GM12801 (cell line): ENCODE results near the gene KATNB1.

Source experiments
- TF ChIP-seq, protein P1 (sequence below): IDR thresholded peaks from one replicate; pipeline ENCODE4 v1.5.1; 2011; ENCODE audit warnings: control low read depth; ENCODE audit not compliant: insufficient read length; ENCODE audit errors: extremely low read depth

The KATNB1 gene

DNA sequence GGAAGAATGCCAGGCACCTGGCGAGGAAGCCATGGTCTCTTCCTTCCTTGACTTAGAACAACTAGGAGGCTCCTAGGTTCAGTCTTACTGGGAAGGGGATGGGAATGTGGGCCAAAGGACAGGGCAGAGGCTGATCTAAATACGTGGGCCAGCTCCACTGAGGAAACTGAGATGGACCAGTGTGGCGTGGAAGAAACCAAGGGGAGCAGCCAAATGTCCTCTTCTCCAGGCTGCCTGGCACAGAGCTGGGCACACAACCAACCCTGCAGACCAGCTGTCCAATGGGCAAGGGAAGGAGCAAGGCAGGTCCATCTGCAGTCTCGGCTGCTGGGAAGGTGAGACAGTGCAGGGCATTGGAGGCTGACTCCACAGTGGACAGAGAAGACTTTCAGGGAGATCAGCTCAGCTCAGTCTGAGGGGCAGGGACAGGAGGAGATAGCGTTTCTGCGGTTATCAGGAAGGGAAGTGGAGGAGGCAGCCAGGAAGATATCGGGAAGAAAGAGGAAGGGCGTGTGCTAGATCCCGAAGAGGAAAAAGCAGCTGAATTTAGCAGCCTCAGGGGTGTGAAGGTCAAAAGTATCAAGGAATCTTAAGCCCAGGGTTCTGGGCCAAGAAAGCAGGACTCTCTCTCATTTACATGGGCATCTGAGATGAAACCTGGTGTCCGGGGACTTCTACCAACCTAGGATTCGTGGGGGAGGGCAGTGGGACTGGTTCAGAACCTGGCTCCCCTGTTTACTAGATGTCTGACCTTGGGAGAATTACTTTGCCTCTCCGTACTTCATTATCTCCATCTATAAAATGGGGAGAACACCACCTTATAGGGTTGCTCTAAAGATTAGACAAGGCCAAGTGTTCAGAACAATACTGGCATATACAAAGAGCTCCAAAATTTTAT lies 64.9 kb downstream of the KATNB1 start:
- TF ChIP-seq, protein P1, sequence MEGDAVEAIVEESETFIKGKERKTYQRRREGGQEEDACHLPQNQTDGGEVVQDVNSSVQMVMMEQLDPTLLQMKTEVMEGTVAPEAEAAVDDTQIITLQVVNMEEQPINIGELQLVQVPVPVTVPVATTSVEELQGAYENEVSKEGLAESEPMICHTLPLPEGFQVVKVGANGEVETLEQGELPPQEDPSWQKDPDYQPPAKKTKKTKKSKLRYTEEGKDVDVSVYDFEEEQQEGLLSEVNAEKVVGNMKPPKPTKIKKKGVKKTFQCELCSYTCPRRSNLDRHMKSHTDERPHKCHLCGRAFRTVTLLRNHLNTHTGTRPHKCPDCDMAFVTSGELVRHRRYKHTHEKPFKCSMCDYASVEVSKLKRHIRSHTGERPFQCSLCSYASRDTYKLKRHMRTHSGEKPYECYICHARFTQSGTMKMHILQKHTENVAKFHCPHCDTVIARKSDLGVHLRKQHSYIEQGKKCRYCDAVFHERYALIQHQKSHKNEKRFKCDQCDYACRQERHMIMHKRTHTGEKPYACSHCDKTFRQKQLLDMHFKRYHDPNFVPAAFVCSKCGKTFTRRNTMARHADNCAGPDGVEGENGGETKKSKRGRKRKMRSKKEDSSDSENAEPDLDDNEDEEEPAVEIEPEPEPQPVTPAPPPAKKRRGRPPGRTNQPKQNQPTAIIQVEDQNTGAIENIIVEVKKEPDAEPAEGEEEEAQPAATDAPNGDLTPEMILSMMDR: no peak

DNA sequence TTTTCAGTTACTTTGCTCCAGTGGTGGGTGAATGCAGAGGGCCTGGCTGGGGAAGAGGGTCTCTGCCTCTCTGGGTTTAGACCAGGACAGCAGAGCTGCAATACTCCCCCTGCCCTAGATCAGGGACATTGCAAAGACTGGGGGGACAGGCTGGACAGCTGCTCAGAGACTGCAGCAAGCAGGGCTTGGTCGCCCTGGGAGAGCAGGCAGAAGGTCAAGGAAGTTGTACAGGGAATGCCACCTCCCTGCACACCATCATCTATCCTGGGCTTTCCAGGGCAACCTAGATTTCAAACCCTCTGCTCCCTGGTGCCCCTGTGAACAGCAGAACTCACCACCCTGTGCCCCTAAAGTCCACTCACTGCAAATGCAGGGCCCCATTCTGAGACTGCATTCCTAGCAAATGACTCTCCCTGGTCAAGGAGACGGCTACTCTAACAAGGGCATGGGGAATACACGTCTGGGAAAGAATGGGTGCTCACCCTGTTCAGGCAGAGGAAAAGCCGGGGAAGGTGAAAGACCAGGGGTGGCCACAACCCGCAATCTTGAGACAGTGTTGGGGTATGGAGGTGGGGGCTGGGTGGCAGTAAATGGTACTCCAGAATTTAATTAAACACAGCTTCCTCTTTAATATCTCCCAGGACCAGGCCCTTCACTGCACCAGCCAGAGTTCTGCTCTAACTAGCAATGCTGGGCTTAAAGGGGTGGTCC lies 65.7 kb downstream of the KATNB1 start:
- TF ChIP-seq, protein P1: no peak

DNA sequence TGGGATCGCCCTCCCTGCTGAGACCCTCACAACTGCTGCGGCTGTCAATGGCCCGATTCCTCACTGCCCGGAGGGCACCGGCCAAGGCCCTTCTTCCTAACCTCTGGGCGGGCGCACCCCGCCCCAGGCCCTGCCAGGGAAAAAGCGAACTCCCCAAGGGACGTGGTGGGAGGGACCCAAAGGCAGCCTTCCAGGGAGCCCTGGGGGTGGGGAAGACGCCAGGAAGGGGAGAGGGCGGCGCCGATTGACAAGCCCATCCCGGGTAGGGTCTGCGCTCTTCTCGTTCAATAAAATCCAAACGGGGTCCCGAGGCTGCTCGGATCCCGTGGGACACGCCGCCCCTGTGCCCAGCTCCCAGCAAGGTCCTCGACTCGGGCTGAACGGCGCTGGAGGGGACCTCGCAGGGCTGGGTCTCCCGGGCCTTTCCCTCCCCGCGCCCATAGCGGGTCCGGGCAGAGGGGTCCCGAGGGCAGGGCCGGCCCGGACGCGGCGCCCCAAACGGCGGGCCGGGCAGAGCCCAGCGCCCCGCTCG lies 66.3 kb downstream of the KATNB1 start:
- TF ChIP-seq, protein P1: no peak

DNA sequence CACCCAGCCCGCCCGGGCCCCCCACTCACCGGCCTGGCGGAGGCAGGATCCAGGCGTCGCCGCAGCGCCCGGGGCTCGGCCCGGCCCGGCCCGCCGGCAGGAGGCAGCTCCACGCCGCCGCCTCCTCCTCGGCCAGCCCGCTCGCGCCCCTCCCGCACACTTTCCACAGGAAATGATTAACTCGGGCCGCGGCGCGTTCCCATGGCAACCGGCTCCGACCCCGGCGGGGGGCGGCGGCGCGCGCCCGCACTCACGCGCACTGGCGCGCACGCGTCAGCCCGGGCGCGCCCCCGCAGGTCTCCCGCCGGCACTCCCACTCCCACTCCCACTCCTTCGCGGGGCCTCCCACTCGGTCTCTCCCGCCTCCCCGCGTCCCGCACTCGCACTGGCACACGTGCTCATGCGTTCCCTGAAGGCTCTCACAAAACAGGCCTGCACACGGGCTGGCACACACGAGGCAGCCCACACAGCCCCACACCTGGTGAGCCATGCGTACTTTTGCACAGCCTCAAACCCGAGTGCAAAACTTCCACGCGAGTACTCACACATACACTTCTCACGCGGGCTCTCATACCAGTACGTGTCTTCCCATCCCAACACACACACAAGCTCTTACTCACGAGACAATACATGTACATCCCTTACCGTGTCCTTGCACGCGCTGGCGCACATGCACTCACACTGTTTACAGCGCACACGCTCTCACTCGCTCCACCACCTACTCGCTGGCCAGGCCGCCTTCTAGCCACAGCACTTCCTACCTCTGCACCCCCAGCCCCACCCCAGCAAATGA lies 67.0 kb downstream of the KATNB1 start, which contains the start of gene KIFC3:
Gene KIFC3, minus strand, starts transcription at position 151 of the 793 bp plus-strand sequence. CDS start 4,248 bp downstream, outside the sequence.
- TF ChIP-seq, protein P1: no peak

DNA sequence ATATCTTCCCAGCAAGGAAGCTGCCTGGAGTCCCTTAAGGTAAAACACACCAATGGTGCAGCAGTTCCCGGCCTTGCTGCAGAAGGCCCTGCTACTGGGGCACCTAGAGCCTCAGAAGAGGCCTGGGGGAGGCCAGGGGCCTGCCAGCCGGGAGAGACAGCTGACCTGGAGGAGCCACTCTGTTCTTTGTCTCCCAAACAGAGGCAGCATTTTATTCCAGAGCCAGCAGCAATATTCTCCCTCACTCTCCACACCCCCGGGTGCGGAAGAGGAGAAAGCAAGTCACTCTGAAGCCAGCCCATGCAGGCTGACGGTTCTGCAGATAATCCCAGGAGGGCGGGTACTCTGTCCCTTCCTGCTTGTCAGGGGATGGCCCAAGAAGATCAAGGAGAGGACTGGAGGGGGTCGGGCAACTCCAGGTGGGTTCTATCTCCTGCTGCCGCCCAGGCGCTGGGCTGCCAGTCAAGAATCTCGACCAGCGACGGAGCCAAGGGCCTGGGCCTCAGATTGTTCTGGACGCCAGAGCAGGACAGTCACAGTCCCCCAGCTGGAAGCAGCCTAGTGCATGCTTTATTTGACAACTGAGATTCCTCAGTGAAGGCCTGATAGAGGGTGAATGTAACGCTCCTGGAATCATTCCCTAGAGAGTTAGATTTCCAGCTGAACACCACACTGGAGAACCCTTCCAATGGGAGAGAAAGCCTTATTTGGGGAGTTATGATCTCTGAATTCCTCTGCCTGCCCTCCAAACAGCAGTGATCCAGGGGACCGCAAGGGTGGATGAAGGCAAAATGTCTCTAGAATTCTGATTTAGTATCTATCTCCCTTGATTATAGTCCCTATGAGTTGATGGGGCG lies 67.8 kb downstream of the KATNB1 start:
- TF ChIP-seq, protein P1: no peak

DNA sequence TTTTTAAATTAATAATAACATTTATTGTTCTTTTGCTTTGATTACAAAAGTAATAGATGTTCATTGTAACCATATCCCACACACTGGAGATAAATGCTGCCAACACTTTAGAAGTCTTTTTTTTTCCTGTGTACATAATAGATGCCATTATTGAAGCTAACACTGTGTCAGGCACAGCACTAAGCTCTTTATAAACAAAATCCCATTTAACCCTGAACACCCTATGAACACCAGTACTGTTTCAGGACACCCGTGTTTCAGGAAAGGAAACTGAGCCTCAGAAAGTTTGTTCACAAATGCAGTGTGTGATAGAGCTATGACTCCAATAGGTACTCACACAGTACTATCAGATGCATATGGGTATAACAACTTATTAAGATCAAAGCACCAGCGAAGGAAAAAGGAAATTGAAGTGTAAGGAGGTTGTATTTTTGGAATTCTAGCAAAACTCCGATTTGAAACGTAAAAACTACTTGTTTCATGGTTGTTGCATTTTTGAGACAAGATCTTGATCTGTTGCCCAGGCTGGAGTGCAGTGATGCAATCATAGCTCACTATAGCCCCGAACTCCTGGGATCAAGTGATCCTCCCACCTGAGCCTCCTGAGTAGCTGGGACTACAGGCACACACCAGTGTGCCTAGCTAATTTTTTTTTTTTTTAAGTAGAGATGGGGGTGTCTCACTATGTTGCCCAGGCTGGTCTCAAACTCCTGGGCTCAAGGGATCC lies 68.7 kb downstream of the KATNB1 start:
- TF ChIP-seq, protein P1: no peak
